HPDE6-E6E7 (cell line): ENCODE results near the gene H2AZ2.
A peak's percentile ranks its signal among the peaks of the same experiment; 100 is the strongest.
"Not testable (repeated sequence)": the region's sequence is repeated elsewhere in the genome, so short reads cannot be mapped to it uniquely, and the experiment has no call there.

Experiments
- DNase-seq: peaks from one replicate; pipeline ENCODE4 v3.0.0; 2011; ENCODE audit warnings: missing footprints; ENCODE audit errors: extremely low spot score

H2AZ2 gene

DNA sequence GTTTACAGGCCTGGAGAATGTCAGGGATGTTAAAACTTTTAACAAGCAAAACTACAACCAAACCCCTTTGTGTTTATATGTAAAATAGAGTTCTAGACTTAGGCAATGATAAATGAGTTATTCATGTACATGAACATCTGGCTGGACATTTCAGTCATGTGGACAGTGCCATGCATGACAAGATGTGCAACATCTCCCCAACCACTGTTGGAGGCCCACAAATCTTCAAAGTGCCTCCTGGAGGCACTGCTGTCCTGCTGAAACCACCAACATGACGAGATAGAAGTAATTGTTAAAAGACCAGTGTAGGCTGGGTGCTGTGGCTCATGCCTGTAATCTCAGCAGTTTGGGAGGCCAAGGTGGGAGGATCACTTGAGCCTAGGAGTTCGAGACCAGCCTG is 33.0 kb downstream of the H2AZ2 start:
- DNase-seq, result no peak

DNA sequence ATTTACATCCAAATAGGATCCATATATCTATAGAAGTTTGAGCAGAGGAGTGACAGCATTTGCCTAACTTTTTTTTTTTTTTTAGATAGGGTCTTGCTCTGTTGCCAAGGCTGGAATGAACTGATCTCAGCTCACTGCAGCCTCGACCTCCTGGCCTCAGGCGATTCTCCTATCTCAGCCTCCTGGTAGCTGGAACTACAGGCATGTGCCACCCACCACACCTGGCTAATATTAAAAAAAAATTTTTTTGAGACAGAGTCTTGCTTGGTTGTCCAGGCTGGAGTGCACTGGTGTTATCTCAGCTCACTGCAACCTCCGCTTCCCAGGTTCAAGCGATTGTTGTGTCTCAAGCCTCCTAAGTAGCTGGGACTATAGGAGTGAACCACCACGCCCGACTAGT is 36.3 kb downstream of the H2AZ2 start:
- DNase-seq, result no peak

DNA sequence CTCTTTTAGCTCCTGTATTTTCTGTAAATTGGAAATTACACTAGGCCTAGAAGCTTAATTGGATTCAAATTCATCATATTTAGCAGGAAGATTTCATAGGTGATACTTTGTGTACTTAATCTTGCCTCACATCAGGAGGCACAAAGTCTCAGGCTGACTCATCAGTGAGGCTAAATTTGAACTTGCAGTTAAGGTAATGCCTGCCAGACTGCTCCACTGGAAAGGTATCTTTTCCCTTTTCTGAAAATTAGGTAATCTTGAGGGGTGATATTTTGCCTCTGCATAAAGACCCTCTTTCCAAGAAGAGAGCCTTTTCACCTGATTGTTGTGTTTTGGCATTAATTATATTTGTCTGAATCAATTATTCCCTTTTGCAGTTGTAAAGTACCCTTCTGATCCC is 36.8 kb downstream of the H2AZ2 start:
- DNase-seq, result peak; percentile 41

DNA sequence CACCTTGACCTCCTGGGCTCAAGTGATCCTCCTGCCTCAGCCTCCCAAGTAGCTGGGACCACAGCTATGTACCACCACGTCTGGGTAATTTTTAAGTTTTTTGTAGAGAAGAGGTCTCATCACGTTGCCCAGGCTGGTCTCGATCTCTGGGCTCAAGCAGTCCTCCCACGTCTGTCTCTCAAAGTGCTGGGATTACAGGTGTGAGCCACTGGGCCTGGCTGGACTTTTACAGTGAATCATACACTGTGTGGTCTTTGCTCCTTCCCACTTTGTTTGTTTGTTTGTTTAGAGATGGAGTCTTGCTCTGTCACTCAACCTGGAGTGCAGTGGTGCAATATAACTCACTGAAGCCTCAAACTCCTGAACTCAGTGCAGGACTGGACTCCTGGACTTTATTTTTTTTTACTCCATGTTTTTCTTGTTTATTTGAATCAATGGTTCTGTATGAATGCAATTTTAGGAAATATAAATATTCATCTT is 38.9 kb downstream of the H2AZ2 start:
- no peak for DNase-seq

DNA sequence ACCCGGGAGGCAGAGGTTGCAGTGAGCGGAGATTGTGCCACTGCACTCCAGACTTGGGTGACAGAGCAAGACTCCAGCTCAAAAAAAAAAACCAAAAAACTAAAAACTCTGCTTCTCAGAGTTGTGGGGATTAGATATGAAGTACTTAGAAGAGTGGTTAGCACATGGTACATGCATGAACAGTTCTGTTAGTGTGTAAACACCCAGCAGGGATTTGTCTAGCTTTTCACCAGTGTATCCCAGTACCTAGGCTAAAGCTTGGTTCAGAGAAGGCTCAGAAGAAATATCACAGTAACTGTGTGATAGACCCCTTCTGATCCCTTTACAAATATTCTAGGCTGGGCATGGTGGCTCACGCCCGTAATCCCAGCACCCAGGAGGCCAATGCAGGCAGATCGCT is 41.9 kb downstream of the H2AZ2 start:
- DNase-seq, result no peak

DNA sequence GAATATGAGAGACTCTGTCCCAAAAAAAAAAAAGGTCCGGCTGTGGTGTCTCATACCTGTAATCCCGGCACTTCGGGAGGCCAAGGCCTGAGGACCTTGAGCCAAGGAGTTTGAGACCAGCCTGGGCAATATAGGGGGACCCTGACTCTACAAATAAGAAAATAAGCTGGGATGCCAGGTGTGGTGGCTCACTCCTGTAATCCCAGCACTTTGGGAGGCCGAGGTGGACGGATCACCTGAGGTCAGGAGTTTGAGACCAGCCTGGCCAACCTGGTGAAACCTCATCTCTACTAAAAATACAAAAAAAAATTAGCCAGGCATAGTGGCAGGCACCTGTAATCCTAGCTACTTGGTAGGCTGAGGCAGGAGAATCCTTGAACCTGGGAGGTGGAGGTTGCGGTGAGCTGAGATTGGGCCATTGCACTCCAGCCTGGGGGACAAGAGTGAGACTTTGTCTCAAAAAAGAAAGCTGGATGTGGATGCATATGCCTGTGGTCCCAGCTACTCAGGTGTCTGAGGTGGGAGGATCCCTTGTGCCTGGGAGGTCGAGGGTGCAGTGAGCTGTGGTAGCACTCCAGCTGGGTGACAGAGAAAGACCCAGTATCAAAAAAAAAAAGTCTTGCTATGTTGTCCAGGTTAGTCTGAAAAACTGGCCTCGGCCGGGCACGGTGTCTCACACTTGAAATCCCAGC is 43.9 kb downstream of the H2AZ2 start:
- not testable (repeated sequence) for DNase-seq

DNA sequence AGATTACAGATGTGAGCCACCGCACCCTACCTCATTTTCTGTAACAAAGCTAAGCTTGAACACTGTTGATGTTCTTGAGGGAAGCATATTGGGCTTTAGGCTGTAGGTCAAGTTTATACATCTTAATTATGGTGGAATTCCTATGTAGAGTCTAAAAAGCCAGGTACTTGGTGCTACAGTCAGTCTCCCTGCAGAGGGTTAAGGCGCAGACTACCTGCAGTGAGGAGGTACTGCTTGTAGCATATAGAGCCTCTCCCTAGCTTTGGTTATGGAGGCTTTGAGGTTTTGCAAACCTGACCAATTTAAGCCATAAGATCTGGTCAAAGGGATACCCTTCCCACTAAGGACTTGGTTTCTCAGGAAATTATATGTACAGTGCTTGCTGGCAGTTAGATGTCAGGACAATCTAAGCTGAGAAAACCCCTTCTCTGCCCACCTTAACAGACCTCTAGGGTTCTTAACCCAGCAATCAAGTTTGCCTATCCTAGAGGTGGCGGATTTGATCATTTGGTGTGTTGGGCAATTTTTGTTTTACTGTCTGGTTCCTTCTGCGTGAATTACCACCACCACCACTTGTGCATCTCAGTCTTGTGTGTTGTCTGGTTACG is 45.4 kb downstream of the H2AZ2 start:
- DNase-seq, result no peak

DNA sequence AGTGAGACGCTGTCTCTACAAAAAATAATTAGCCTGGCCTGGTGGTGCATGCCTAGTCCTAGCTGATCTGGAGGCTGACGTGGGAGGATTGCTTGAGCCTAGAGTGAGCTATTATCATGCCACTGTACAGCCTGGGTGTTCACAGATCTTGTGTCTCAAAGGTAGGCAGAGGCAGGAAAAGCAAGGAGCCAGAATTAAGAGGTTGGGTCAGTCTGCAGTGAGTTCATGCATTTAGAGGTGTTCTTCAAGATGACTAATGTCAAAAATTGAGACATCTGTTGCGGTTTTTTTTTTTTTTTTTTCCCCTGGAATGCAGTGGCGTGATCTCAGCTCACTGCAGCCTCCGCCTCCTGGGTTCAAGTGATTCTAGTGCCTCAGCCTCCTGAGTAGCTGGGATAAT is 46.0 kb downstream of the H2AZ2 start:
- DNase-seq, result no peak

DNA sequence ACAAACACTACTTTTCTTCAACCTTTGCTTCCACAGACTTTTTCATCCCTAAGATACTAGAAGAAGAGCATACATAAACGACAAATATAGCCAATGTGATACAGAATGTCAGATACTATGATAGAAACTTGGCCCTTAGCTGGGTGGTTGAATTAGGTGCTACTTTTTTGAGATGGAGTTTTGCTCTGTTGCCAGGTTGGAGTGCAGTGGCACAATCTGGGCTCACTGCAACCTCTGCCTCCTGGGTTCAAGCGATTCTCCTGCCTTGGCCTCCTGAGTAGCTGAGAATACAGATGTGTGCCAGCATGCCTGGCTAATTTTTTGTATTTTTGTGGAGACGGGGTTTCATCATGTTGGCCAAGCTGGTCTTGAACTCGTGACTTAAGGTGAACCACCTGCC is 47.9 kb downstream of the H2AZ2 start:
- DNase-seq, result no peak

DNA sequence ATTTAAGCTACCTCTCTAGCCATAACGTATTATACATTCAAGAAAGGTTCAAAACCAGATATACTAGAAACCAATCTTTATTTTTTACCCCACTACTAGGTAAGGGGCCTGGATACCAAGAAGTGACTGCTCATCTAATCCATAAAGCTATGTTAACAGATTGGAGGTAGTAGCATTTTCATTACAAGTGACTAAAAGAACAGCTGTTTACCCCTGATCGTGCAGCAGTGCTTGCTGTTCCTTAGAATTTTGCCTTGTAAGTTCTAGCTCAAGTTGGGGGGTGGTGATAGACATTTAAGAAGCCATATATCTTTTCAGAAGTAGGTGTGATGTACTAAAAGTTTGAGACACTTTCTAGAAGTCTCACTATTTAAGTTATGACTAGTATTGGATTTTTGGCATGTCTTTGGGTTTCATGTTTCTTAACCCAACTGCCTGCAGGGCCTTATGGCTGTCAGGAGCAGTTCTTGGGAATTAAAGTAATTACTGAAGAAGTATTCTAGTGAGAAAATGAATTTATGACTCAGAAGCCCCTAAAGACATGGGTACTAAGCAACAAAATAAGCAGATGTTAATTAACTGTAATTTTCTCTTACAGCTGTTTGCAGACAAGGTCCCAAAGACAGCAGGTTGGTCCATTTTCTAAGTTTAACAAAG is 49.1 kb downstream of the H2AZ2 start:
- DNase-seq, result no peak

DNA sequence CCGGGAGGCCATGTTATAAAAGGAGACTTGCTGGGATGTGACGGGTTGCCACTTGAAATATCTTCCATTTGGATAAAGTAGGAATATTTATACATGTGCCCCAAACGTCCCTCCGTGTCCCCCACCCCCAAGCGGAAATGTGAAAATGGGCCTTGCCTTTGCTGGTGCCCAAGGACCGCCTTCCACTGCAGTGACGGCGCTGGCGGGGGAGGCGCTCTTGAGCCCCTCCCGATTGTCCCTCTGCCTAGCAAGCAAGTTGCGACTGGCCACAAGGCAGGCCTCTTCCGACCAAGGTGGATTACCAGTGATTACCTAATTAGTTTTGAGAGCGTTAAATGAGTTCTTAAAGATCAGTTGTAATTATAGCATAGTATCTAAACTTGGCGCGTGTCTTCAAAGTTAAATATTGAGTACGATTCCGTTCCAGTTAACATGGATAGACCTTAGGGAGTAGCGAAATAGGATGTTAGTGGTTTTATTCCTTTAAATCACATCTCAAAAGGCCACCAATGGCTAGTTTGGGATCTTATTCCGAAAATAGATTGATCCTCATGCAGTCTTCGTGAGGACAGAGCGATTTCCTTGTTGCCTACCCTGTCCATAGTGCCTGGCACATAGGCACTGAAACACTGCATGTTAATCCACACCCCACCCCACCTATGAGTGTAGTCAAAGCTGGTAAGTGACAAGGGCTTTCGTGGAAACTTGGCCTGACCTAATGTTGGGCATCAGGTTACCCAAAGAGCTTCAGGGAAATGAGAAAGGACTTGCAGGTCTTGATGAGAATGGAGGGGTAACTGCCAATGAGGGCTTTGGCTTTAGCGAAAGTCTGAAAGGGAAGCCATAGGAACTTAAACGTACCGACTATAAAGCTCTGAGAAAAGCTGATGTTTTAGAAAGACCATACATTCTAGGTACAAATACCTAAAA is 50.3 kb downstream of the H2AZ2 start:
- DNase-seq, result peak; percentile 76

DNA sequence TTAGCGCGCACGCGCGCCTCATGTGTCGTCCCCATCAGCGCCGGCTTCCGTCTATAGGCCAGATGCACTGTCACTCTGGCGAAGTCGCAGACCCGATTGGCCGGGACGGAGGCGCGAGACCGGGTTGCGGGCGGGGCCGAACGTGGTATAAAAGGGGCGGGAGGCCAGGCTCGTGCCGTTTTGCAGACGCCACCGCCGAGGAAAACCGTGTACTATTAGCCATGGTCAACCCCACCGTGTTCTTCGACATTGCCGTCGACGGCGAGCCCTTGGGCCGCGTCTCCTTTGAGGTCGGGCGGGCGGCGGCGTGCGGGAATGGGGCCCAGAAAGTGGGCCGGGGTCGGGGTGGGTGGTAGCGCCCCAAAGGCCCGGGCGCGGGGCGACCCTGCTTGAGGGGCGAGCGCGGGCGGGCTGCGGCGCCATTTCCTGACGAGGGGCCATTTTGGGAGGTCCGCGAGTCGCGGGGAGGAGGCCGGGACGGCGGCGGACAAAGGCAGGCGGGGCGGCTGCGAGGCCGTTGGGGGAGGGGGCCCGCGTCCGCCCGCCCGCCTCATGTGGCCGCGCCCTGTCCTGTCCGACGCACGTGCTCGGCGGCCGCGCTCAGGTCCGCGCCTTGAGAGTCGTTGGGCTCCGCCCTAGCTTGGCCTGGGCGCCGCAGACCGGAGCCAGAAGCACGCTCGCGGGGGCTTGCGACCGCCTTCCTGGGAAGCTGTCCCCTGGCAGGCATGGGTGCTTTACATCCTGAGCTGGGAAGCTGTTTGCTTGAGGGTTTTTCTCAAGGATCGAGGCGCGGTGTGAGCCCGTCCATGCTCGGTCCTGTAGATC is 51.2 kb downstream of the H2AZ2 start, which contains the start of gene PPIA:
PPIA (plus strand) TSS at position 178 of the 825 bp plus-strand sequence; CDS start at position 222, 44 bp downstream.
- DNase-seq, result peak; percentile 98

DNA sequence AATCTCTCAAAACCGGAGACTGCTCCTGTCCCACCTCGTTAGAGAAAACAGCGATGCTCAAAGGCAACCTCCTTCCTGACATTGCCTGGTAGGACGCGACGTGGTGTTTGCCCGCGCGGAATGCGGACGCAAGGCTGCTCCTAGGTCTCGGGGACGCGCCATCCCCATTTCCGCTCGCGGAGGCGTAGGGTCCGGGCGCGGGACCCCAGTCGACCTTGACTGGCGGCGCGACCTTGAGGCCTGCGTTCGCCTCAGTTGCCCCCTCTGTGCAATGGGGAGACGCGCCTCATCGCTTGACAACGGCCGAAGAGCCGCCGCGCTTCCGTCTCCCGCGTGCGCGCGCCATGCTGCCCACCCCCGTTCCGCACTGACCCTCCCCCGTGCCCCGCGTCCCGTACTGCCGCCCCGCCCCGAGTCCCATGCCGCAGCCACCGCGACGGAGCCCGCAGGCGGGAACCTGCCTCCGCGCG is 51.8 kb downstream of the H2AZ2 start:
- DNase-seq, result no peak

DNA sequence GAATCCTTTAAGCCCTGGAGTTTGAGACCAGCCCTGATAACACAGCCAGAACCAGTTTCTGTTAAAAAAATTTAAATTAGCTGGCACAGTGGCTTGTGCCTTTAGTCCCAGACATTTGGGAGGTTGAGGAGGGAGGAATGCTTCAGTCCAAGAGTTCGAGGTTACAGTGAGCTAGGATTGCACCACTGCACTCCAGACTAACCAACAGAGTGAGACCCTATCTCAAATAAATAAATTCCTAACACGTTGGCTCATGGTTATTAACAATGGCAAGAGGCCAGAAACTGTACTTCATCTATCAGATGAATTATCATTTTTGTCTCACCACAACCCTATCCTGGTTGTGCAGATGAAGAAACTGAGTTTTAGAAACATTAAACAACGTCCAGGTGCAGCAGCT is 53.6 kb downstream of the H2AZ2 start:
- no peak for DNase-seq

DNA sequence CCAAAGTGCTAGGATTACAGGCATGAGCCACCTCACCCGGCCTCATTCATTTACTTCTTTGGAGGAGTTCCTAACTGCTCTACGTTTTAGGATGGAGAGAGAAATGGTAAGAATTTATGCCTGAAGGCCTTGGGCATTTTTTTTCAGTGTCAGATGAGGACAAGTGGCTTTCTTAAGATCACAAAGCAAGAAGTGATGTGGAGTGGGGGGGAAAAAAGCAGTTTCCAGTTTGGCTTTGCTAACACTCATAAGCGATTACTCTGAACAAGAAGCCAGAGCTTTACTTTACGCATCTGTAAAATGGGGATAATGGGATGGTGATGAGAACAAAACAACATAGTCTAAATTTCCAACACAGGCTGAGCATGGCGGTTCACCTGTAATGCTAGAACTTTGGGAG is 54.0 kb downstream of the H2AZ2 start:
- no peak for DNase-seq

DNA sequence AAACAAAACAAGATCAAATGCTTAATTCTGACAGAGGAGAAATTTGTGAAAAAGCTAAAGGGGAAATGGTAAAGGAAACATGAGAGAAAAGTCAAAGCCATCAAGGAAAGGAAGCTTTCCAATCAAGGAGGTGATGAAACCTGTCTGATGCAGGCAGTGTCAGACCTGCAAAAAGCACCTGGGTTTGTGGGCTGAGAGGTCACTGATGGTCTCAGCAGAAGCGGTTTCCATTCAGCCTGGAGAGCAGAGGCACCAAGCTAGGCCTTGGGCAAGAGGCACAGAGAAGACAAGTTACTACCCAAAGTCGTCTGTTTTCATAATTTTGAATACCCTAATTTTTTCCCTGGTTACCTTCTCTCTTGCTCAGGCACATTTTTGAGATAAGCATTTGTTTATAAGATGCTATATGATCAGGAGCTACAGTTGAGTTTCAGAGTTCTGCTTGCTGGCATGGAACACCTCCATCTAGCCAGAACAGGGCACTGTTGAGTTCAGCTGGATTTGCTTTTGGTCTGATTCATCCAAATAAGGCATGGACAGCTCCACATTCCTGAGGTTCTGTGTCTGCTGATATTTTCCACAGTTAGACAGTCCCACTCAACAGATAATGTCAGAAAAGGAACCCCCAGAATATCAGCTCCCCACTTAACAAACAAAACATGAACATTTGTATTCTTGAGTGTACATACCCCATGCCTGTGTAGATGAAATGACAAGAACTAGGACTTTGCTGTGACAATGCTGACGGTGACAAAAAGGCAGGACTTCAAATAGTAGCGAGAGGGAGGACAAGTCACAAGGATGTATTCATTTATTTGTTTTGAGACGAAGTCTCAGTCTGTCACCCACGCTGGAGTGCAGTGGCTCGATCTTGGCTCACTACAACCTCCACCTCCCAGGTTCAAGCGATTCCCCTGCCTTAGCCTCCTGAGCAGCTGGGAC is 56.3 kb downstream of the H2AZ2 start:
- no peak for DNase-seq

DNA sequence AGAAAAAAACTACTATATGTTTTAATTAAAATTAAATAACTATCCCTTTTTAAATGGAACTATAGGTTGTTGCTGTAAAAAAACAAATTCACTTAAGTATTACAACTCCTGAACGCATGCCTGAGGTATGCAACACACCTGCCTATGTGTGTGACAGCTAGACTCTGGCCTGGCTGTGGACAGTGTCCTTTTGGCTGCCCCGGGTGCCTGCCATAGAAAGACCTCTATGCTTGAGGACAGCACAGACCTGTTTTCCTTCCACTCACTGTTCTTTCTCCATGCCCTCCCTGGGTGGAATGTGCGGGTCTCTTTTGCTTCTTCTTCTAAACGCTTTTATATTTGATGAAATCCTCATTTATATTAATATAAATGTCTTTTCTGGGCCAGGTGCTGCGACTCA is 57.9 kb downstream of the H2AZ2 start:
- no peak for DNase-seq

DNA sequence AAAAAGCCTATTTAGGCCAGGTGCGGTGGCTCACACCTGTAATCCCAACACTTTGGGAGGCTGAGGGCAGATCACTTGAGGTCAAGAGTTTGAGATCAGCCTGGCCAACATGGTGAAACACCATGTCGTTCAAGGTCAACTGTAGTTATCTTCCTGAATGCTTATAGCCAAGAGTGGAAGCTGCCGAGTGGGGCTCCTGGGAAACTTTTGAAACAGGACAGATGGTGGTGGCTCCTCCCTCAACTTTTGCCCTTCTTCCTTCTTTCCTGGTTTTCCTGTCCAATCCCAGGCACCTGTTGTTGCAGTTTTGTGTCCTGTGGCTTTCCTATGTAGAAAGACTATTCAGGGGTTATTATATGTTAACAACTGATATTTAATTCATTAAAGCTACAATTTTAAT is 60.1 kb downstream of the H2AZ2 start:
- DNase-seq, result no peak

DNA sequence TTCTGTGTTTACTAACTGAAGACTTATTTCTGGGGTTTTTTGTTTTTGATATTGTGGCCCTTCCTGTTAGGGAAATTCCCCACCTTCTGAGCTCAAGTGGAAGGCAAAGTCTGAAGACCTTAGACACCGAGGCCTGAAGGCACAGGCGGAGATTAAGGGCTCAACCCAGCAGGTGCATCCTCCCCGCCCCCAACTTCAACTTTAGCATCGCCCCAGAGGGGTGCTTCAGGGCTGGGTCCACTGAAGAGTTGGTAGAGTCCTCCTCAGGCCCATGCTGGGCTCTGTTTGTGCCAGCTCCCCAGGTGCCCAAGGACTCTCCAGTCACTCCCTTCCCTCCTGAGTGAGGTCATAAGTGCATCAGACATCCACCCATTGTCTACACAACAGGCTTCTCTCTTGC is 60.8 kb downstream of the H2AZ2 start:
- DNase-seq, result no peak

DNA sequence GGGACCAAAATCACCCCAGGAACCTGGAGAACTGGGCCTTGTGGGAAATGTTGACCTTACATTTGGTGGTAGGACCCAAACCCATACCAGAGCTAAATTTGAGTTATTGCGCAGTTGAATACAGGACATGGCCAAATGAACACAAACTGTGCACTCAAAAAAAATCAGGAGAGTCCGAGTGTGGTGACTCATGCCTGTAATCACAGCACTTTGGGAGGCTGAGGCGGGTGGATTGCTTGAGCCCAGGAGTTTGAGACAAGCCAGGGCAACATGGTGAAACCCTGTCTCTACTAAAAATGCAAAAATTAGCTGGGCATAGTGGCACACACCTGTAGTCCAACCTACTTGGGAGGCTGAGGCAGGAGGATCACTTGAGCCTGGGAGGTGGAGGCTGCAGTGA is 62.7 kb downstream of the H2AZ2 start:
- DNase-seq, result not testable (repeated sequence)
